ENCODE measurements around the gene IL18. TPM values are rescaled to one million over a fixed set of nuclear protein-coding genes. Genes with fewer than 3 reads are reported as not detected.

IL18 gene
- total and polyA plus RNA-seq, 4 donors, result 3.0 to 5.2 (median 3.5) TPM

- Histone ChIP-seq H3K27ac (ENCODE audit: low read depth in 1 of 2, low read length in 2 of 2) (no peak overlapping the region), H3K9ac (ENCODE audit: low read depth in 1 of 2, low read length in 2 of 2) (no peak overlapping the region), H3K4me3 (ENCODE audit: low read depth in 1 of 3, low read length in 3 of 3) (no peak overlapping the region), H3K4me1 (ENCODE audit: control insufficient read depth in 4 of 4, insufficient read depth in 4 of 4, low read length in 3 of 4) (peaks cover 0 to 2% (median 0%) of the 10 kb centered on the region in 4 donors), H3K36me3 (ENCODE audit: control insufficient read depth in 4 of 4, insufficient read depth in 3 of 4, low read depth in 1 of 4, low read length in 3 of 4) (no peaks in the 10 kb centered on the region), H3K27me3 (ENCODE audit: control insufficient read depth in 4 of 4, insufficient read depth in 4 of 4, low read length in 3 of 4) (no peaks in the 10 kb centered on the region), H3K9me3 (ENCODE audit: control insufficient read depth in 4 of 4, low read length in 3 of 4) (no peaks in the 10 kb centered on the region)
- DNase-seq (ENCODE audit: low spot score), result no peak
- no peak for TF ChIP-seq FOXA2 (IDR thresholded peaks at IDR 0.05)
- TF ChIP-seq ZBTB33 (IDR thresholded peaks at IDR 0.05), result no peak
- no peak for TF ChIP-seq MAX (IDR thresholded peaks at IDR 0.05)
- no peak for TF ChIP-seq REST (IDR thresholded peaks at IDR 0.05)
- no peak for TF ChIP-seq GABPA (IDR thresholded peaks at IDR 0.05 in 1 of 2, conservative IDR thresholded peaks at IDR 0.05 in 1 of 2)
- no peak for TF ChIP-seq RAD21 (IDR thresholded peaks at IDR 0.05)
- TF ChIP-seq JUND (IDR thresholded peaks at IDR 0.05), result no peak
- no peak for TF ChIP-seq RXRA (IDR thresholded peaks at IDR 0.05)
- no peak for TF ChIP-seq TAF1 (conservative IDR thresholded peaks at IDR 0.05)
- TF ChIP-seq CTCF (IDR thresholded peaks at IDR 0.05; ENCODE audit: low read depth, low read length, missing input control), result no peak
- no peak for TF ChIP-seq EGR1 (IDR thresholded peaks at IDR 0.05; ENCODE audit: low read depth in 2 of 2)
- no peak for TF ChIP-seq NR2F2 (IDR thresholded peaks at IDR 0.05)
- no peak for TF ChIP-seq SP1 (IDR thresholded peaks at IDR 0.05)
- no peak for TF ChIP-seq HNF4G (IDR thresholded peaks at IDR 0.05)
- no peak for TF ChIP-seq YY1 (IDR thresholded peaks at IDR 0.05)
- TF ChIP-seq FOXA1 (IDR thresholded peaks at IDR 0.05), result no peak
- TF ChIP-seq ATF3 (IDR thresholded peaks at IDR 0.05), result no peak
- no peak for TF ChIP-seq HNF4A (conservative IDR thresholded peaks at IDR 0.05)
- 80% methylated on average over 2 of the region's 2 CpGs for WGBS
Observed at GRCh38 chr11:112132737-112133136, 31.2 kb downstream of the IL18 start.

Measured in liver (tissue), 9 donors.